C1 segment of cervical spinal cord (tissue), 14 donors: Measurements from ENCODE around the gene ZSWIM4.
"Not testable (repeated sequence)": the region's sequence is repeated elsewhere in the genome, so short reads cannot be mapped to it uniquely, and the experiment has no call there.

Source experiments
- DNase-seq, 14 donors: peaks; one replicate each; lab custom pipeline; 2025; lab: John Stamatoyannopoulos, UW

The ZSWIM4 gene

DNA sequence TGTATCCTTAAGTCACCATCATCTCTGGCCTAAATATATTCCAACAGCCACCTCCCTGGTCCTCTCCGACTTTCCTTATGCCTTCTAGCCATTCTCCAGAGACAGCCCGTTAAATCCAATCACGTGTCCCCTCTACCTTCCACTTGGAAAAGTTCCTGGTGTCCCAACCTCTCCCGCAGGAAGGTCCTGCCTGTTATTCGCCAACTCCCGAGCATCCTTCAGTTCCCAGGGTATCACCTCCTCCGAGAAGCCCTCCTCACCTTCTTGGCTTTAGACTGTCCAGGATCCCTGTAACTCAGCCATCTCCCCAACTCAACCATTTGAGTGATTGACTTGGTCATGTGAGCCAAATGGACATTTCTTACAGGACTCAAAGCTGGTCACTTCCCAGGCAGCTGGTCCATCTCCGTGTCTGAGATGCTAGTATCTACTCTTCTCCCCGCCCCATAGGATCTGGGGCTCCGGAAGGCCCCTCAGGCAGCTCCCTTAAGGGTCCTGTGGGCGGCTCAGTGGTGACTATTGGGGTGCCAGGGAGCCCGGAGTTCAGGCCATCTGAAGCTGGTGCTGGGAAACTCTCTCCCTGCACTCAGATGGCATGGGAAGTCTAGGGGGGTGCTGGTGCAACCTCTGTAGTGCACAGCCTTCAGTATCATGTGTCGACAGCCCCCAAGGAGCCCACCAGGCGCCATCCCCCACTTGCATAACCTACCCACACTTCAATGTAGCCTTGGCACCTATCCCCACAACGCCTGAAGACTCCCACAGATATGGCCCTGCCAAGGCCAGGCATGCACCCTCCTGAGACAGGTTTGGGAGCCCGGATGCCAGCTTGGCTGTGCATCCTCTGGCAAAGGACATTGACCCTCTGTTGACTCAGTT lies 53.8 kb downstream of the ZSWIM4 start:
- no peak for DNase-seq

GRCh38 chr19:13849991-13850909 lies 55.0 kb downstream of the ZSWIM4 start:
- peak in 11 of 14 donors; percentile 41 to 84 (median 49) for DNase-seq

DNA sequence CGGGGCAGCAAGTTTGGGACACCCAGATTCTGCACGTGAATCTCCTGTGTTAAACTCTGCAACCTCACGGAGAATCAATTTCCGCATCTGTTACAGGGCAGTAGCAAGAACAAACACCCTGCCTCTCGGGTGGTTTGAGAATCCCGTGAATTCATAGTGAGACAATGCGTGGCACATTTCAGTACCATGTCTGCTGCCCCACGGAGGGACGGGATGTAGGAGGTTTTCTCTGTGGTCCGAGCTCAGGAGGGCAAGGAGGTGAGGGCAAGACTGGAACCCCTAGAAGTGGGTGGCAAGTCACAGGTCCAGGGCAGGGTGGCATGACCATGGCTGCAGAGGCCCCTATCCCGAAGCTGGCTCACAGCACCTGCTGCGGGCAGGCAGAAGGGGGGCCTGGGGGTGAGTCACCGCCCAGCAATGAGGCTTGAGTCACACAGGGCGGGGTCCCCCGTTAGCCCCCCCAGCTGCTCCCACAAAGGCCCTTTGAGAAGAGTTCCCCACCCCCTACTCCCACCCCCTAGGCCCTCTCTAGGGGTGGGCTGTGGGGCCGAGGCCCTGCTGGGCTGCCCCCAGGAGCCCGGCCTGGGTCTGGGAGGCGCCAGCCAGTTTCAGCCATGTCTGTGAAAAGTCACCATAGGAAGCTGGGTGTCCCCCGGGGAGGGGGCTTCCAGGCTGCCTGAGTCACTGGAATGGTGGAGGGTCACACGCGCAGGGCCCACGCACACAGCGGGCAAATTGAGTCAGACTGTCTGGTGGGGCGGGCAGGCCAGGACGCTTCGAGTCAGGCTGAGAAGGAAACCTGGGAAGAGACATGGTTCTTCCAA lies 55.9 kb downstream of the ZSWIM4 start:
- peak in 10 of 14 donors; percentile 8 to 92 (median 48) for DNase-seq

DNA sequence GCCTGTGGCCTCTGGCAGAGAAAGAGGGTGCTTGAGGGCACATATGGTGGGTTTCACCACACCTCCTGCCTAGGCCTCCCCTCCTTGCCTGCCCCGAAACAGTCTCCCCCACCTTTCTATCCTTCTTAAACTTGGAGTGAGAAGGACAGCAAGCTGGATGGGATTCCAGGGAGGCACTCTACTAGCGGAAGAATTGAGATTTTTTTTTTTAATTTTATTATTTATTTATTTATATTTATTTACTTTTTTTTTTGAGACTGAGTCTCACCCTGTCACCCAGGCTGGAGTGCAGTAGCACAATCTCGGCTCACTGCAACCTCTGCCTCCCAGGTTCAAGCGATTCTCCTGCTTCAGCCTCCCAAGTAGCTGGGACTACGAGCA lies 56.5 kb downstream of the ZSWIM4 start:
- DNase-seq, result not testable (repeated sequence)

- DNase-seq, result not testable (repeated sequence)
These were observed 57.0 kb downstream of the ZSWIM4 start for GRCh38 chr19:13852171-13852707.

GRCh38 chr19:13856497-13856896 lies 61.3 kb downstream of the ZSWIM4 start:
- no peak for DNase-seq

GRCh38 chr19:13859361-13859880 lies 64.2 kb downstream of the ZSWIM4 start:
- no peak for DNase-seq

GRCh38 chr19:13860679-13861391 lies 65.6 kb downstream of the ZSWIM4 start:
- no peak for DNase-seq

- no peak for DNase-seq
These were observed 66.1 kb downstream of the ZSWIM4 start for GRCh38 chr19:13861392-13861713.

DNA sequence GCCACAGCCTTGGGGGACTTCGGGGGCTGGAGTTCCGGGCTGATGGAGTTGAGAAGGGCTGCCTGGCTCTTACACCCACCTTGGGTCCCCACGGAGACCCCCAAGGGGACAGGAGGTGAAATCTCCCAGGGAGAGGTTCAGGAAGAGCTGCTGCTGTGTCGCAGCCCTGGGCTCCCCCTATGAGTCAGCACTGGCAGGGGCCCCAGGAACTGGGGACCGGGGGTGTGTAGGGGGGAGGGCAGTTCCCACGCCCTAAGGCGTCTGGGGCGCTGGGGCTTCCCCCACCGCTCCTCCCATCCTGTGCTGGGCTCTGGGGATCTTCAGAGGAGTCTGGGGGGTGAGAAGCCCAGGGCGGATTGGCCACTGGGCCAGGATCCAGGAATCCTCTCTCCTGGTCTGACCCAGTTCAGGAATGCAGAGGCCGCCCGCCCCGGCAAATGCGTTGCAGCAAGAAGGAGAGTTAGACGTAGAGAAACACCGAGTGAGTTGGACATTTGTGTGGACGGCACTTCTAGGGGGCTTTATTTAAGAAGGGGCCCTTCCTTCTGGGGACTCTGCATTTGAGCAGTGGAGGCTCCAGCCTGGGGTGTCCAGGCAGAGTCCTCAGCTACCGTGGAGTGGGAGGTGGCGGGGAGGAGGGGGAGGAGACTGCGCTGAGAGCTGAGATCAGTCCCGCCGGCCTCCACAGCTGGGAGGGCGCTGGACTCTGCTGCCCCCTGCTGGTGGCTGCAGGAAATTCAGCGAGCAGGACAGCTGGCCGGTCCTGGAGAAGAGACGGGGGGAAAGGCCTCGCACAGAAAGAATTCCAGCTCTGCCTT lies 66.7 kb downstream of the ZSWIM4 start:
- DNase-seq, result peak in 13 of 14 donors; percentile 54 to 93 (median 83)

DNA sequence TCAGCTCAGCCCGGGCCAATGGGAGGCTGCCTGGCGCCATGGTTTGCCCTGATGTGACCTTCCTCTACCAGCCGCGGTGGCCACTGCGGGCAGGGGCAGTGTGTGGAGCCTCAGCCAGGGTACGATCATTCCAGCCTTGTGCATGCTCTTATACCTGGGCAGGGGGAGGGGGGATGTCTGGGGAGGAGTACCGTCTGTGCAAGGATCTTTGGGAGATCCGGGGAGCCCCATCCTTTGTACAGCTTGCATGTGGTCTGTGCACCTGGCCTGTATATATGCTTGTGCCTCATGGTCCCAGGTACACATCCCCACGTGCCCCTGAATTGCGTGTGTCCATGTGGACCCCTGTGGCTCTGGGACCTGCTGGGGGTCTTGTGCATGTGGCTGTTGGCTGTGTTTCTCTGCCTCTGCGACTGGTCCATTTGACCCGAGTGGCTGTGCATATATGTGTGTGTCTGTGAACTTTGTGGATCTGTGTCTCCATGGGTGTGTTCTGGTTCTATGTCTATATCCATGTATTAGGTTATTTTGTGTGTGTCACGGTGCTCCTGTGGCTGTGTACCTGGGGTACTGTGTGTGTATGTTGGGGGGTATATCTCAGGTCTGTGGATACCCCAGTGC lies 68.9 kb downstream of the ZSWIM4 start:
- DNase-seq, result peak in 1 of 14 donors; percentile 8

DNA sequence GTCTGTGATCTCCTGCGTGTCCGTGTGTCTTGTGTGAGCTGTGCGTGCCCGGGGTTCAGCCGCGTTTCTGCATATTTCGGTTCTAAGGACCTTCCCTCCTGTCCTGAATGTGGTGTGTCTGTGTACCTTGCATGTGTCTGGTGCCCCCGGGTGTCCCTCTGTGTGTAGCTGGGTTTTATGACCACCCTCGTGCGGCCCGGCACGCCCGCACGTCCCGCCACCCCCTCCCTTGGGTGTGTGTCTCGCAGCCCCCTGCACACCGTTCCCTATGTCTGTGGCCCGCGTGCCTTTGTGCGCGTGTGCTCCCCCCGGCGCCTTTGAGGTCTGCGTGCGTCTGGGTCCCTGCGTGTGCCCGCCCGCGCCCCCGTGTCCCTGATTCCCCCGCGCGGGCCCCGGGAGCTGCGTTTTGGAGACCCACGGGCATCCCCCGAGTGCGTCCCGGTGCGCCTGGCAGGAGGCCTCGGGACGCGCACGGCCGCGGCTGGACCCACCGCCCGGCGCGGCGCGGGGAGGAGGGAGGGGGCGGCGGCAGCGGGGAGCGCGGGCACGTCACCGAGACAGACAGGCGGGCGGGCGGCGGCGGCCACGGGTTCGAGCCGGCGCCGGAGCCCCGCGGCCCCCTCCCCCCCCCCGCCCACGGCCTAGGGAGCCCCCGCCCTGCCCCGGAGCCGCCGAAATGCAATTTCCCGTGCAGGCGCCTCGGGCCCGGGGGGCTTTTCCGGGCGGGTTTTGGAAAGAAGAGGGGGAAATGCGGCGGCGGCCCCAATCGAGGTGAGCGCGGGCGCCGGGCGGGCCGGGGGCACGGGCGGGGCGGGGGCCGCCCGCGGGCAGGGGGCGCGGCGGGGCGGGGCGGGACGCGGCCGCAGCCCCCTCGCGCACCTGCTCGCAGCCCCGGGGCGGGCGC lies 69.7 kb downstream of the ZSWIM4 start:
- no peak for DNase-seq

DNA sequence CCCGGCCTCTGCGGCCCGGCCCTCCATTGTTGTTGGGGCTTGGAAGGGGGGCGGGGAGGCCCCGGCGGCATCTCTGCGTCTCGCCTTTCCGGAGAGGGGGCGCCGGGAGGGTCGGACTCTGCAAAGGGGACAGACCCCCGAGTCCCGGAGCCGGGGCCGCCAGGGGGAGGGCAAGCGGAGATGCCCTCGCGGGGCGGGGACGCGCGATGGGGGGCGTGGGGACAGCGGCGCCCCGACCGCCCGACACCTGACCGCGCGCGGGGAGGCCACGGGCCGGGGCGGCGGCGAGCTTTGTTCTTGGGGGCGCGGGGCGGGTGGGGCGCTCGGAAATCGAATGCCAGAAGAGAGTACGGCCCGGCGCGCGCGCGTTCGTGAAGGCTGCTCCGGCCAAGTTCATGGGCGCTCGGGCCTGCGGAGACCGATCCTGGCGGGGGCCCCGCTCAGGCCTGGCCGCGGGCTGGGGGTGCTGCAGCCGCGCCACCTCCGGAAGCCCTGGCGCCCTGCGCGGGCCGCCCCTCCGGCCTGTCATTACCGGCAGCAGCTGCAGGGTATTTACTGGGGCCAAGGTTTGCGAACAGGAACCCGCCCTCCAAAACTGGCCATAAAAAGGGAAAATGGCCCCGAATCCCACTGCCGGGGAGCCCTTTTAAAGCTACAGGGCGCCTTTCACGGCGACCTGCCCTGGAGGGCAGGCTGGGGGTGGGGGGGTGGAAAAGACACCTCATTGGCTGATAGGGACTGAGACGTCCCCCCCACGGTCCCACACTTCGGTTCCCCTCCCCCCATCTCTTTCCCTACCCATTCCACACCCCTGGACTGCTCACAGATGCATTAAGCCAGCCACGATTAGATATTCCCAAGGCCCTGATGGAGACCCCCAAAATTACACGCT lies 70.6 kb downstream of the ZSWIM4 start:
- peak in 2 of 14 donors; percentile 31 to 39 for DNase-seq

DNA sequence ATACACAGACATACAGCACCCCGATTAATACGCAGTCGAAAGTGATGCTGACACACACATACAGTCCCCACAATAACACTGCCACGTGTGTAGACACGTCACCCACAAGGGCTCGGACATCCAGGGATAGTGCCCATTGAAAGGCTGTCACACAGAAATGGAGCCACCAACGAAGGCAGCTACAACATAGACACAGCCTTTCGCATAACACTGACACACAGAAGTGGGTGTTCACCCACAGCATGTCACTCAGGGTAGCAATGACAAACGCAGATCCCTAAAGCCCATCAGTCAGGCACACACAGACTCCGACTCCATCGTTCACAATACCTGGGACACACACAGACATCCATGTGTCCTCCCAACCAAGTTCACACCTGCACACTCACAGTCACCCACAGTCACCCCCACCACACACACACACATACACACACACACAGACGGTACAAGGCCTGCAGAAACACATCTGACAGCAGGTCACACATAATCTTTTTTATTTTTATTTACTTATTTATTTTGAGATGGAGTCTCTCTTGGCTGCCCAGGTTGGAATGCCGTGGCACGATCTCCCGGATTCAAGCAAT lies 71.3 kb downstream of the ZSWIM4 start:
- no peak for DNase-seq

- DNase-seq, result no peak
These were observed 73.4 kb downstream of the ZSWIM4 start for GRCh38 chr19:13868663-13869062.

DNA sequence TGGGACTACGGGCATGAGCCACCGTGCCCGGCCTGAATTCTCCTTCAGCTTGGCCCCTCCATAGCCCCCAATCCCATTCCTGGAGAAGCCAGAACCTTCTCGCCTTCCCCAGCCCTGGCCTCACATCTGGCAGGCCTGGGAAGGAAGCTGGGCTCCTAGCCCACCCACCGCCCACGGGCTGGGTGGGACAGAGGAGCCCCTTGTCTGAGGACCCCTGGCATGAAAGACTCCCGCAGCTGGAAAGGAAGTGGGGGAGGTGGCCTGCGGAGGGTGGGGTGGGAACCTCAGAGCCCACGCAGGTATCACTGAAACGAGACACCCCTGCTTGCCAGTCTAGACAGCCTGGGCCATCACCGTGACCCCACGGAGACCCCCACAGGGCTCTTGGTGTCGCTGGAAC lies 74.0 kb downstream of the ZSWIM4 start:
- DNase-seq, result no peak

GRCh38 chr19:13870873-13871272 lies 75.6 kb downstream of the ZSWIM4 start:
- DNase-seq, result no peak
